ENCODE results near the gene ERBB2. TPM values are rescaled to one million over a fixed set of nuclear protein-coding genes. Genes with fewer than 3 reads are reported as not detected.

Gene ERBB2
- total and polyA plus RNA-seq, 2 of the 13 experiments (the other 11 are each of a cell fraction or from before 2014, with no cell fraction given), result 57.7 to 64.1 TPM

DNA sequence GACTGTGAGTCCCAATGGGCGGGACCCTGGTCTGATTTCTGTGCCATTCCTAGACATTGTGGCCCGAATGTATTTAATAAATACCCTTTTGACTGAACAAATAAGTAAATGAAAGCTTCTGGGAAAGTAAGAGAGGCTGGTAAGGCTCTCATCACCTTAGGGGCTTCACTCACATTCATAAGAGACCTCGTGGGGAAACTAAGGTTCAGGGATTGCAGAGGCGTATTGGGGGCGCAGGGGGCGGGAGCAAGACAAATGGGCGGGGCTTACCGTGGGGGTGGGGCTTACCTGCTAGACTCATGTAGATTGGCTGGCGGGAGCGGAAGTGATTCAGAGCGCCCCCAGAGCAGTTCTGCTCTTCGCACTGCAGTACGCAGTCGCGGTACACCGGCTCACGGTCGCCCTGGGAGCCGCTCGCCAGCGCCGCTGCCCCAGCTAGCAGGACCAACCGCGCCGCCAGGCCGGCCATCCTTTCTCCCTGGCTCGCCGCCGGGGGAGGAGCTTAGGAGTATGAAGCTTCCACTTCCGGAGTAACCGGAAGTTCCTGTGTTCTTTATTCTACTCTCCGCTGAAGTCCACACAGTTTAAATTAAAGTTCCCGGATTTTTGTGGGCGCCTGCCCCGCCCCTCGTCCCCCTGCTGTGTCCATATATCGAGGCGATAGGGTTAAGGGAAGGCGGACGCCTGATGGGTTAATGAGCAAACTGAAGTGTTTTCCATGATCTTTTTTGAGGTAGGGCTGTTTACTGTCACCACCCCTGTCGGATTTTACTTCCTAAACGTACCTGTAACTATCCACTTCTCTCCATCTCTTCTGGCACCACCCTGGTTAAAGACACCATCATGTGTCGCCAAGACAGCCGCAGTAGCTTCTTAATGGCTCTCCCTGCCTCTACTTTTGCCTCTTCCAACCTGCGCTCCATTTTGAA lies 12.1 kb upstream of the ERBB2 start, which contains the start of gene PGAP3 (continued):
- TF ChIP-seq, protein P1, sequence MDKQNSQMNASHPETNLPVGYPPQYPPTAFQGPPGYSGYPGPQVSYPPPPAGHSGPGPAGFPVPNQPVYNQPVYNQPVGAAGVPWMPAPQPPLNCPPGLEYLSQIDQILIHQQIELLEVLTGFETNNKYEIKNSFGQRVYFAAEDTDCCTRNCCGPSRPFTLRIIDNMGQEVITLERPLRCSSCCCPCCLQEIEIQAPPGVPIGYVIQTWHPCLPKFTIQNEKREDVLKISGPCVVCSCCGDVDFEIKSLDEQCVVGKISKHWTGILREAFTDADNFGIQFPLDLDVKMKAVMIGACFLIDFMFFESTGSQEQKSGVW (CRISPR knock-in tag; IDR thresholded peaks at IDR 0.05; ENCODE audit: borderline replicate concordance), result no peak
- TF ChIP-seq, protein P2, sequence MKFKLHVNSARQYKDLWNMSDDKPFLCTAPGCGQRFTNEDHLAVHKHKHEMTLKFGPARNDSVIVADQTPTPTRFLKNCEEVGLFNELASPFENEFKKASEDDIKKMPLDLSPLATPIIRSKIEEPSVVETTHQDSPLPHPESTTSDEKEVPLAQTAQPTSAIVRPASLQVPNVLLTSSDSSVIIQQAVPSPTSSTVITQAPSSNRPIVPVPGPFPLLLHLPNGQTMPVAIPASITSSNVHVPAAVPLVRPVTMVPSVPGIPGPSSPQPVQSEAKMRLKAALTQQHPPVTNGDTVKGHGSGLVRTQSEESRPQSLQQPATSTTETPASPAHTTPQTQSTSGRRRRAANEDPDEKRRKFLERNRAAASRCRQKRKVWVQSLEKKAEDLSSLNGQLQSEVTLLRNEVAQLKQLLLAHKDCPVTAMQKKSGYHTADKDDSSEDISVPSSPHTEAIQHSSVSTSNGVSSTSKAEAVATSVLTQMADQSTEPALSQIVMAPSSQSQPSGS (CRISPR knock-in tag; IDR thresholded peaks at IDR 0.05), result peak; percentile 71; the same call in 1 of the 2 replicates
- TF ChIP-seq AKAP8 (CRISPR knock-in tag; IDR thresholded peaks at IDR 0.05), result no peak
- TF ChIP-seq, protein P3, sequence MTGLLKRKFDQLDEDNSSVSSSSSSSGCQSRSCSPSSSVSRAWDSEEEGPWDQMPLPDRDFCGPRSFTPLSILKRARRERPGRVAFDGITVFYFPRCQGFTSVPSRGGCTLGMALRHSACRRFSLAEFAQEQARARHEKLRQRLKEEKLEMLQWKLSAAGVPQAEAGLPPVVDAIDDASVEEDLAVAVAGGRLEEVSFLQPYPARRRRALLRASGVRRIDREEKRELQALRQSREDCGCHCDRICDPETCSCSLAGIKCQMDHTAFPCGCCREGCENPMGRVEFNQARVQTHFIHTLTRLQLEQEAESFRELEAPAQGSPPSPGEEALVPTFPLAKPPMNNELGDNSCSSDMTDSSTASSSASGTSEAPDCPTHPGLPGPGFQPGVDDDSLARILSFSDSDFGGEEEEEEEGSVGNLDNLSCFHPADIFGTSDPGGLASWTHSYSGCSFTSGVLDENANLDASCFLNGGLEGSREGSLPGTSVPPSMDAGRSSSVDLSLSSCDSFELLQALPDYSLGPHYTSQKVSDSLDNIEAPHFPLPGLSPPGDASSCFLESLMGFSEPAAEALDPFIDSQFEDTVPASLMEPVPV (CRISPR knock-in tag; IDR thresholded peaks at IDR 0.05), result peak; percentile 64
- no peak for TF ChIP-seq SYNCRIP (IDR thresholded peaks at IDR 0.05; ENCODE audit: insufficient read depth, low read depth, low read length)
- TF ChIP-seq, protein P4, sequence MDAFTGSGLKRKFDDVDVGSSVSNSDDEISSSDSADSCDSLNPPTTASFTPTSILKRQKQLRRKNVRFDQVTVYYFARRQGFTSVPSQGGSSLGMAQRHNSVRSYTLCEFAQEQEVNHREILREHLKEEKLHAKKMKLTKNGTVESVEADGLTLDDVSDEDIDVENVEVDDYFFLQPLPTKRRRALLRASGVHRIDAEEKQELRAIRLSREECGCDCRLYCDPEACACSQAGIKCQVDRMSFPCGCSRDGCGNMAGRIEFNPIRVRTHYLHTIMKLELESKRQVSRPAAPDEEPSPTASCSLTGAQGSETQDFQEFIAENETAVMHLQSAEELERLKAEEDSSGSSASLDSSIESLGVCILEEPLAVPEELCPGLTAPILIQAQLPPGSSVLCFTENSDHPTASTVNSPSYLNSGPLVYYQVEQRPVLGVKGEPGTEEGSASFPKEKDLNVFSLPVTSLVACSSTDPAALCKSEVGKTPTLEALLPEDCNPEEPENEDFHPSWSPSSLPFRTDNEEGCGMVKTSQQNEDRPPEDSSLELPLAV (CRISPR knock-in tag; conservative IDR thresholded peaks at IDR 0.05; ENCODE audit: low read depth), result no peak
- TF ChIP-seq, protein P5, sequence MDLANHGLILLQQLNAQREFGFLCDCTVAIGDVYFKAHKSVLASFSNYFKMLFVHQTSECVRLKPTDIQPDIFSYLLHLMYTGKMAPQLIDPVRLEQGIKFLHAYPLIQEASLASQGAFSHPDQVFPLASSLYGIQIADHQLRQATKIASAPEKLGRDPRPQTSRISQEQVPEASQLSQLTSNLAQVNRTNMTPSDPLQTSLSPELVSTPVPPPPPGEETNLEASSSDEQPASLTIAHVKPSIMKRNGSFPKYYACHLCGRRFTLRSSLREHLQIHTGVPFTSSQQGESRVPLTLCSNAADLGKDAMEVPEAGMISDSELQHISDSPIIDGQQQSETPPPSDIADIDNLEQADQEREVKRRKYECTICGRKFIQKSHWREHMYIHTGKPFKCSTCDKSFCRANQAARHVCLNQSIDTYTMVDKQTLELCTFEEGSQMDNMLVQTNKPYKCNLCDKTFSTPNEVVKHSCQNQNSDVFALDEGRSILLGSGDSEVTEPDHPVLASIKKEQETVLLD (CRISPR knock-in tag; IDR thresholded peaks at IDR 0.05; ENCODE audit: low read depth), result peak; percentile 98
- TF ChIP-seq ZNF234 (CRISPR knock-in tag; conservative IDR thresholded peaks at IDR 0.05), result no peak
- TF ChIP-seq SOX5 (CRISPR knock-in tag; IDR thresholded peaks at IDR 0.05; ENCODE audit: borderline replicate concordance), result no peak; the same call in 1 of the 2 replicates
- TF ChIP-seq, protein P6, sequence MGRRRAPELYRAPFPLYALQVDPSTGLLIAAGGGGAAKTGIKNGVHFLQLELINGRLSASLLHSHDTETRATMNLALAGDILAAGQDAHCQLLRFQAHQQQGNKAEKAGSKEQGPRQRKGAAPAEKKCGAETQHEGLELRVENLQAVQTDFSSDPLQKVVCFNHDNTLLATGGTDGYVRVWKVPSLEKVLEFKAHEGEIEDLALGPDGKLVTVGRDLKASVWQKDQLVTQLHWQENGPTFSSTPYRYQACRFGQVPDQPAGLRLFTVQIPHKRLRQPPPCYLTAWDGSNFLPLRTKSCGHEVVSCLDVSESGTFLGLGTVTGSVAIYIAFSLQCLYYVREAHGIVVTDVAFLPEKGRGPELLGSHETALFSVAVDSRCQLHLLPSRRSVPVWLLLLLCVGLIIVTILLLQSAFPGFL (CRISPR knock-in tag; IDR thresholded peaks at IDR 0.05), result no peak
- no peak for TF ChIP-seq ZNF251 (CRISPR knock-in tag; IDR thresholded peaks at IDR 0.05)
- TF ChIP-seq, protein P7, sequence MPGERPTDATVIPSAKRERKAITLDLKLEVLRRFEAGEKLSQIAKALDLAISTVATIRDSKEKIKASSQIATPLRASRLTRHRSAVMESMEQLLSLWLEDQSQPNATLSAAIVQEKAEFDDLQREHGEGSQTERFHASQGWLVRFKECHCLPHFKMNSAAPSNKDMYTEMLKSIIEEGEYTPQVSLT (CRISPR knock-in tag; IDR thresholded peaks at IDR 0.05; ENCODE audit: borderline replicate concordance, low read depth), result no peak
- peak; percentile 49; the same call in 1 of the 2 replicates for TF ChIP-seq ZNF431 (CRISPR knock-in tag; IDR thresholded peaks at IDR 0.05; ENCODE audit: borderline replicate concordance, low read depth)
- no peak for TF ChIP-seq RXRA (CRISPR knock-in tag; IDR thresholded peaks at IDR 0.05)
- no peak for TF ChIP-seq CBX2 (IDR thresholded peaks at IDR 0.05; ENCODE audit: low read depth, low read length)
- TF ChIP-seq CBX2 (CRISPR knock-in tag; IDR thresholded peaks at IDR 0.05; ENCODE audit: low read depth), result no peak
- no peak for TF ChIP-seq IKZF4 (CRISPR knock-in tag; IDR thresholded peaks at IDR 0.05; ENCODE audit: borderline replicate concordance, low read depth, not compliant biosample characterization)
